ENCODE data around the gene ZNF507.

GRCh38 chr19:32318884-32319520, 26.4 kb upstream of the ZNF507 start:
- TF ChIP-seq CTCF (IDR thresholded peaks at IDR 0.05; ENCODE audit: insufficient read depth, low read depth, low read length) (no peak), EZH2 (IDR thresholded peaks at IDR 0.05; ENCODE audit: insufficient read depth, low read length) (no peak)

All from astrocyte (in vitro differentiated cells and primary cell).